A673 (cell line): ENCODE results near the gene MT1H.

Source experiments
- CTCF ChIP-seq: fragments of 300-800, 200-600 bp; sonication (generic); conservative IDR thresholded peaks from 2 replicates; pipeline ENCODE4 v1.5.1; 2017; ENCODE audit warnings: low read depth, mild to moderate bottlenecking, antibody characterized with exemption, low read length, moderate library complexity, mixed read lengths
- EZH2 ChIP-seq: fragments of 200-600 bp; sonication (generic); IDR thresholded peaks from 2 replicates; pipeline ENCODE4 v1.6.1; 2017; ENCODE audit warnings: borderline replicate concordance, low read depth, mild to moderate bottlenecking, mixed read lengths, antibody characterized with exemption, low read length; ENCODE audit not compliant: poor library complexity, severe bottlenecking

DNA sequence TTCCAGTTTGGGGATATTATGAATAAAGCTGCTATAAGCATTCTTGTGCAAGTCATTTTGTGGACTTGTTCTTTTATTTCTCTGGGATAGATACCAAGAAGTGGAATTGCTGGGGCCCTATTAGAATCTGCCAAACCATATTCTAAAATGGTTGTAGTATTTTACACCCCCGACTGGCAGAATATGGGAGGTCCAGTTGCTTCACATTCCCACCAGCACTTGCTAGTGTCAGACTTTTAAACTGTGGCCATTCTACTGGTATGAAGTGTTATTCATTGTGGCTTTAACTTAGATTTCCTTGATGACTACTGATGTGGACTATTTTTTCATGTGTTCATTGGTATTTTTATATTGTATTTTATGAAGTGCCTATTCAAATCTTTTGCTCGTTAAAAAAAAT lies 42.2 kb downstream of the MT1H start:
- TF ChIP-seq CTCF, result no peak
- TF ChIP-seq EZH2, result no peak
